ENCODE data around the gene ZC3H10.

GRCh38 chr12:56126732-56127239, 8.7 kb downstream of the ZC3H10 start:
- TF ChIP-seq CTCF (IDR thresholded peaks at IDR 0.05; ENCODE audit: insufficient read depth, low read length, poor library complexity, severe bottlenecking) (no peak), EZH2phosphoT487 (conservative IDR thresholded peaks at IDR 0.05; ENCODE audit: low read length) (no peak)
